Activated CD8-positive, alpha-beta T cell treated with anti-CD3 and anti-CD28 coated beads for 36 hours (primary cell): ENCODE results near the gene VPS11. TPM values are rescaled to one million over a fixed set of nuclear protein-coding genes. Genes with fewer than 3 reads are reported as not detected.

Source experiments
- ATAC-seq: fragments of 200-7000 bp; cut with Tn5 transposase; one replicate; pipeline ENCODE4 v1.10.0; 2021; ENCODE audit warnings: mild to moderate bottlenecking, moderate library complexity
- CTCF ChIA-PET: fragments of 350-600 bp; sonication (Branson Sonifier 250); formaldehyde crosslinking; loops from one replicate; lab custom pipeline; 2021; ENCODE audit warnings: antibody characterized with exemption; lab: Charles Lee
- POLR2A ChIA-PET: fragments of 350-600 bp; sonication (Branson Sonifier 250); formaldehyde crosslinking; loops from one replicate; lab custom pipeline; 2021; ENCODE audit warnings: antibody characterized with exemption; lab: Charles Lee
- DNase-seq: peaks from one replicate; pipeline ENCODE4 v3.0.0-alpha.2; 2020
- H3K27ac Mint-ChIP-seq: one replicate; pipeline ENCODE4 v1.8.0; 2021; ENCODE audit warnings: mild to moderate bottlenecking, mixed read lengths
- H3K27me3 Mint-ChIP-seq: one replicate; pipeline ENCODE4 v1.8.0; 2021; ENCODE audit warnings: mixed read lengths
- H3K36me3 Mint-ChIP-seq: one replicate; pipeline ENCODE4 v1.8.0; 2021; ENCODE audit warnings: low read depth, mixed read lengths
- H3K4me1 Mint-ChIP-seq: one replicate; pipeline ENCODE4 v1.8.0; 2021; ENCODE audit warnings: low read depth, mixed read lengths
- H3K4me3 Mint-ChIP-seq: one replicate; pipeline ENCODE4 v1.8.0; 2021; ENCODE audit warnings: mild to moderate bottlenecking, moderate library complexity, mixed read lengths
- H3K9me3 Mint-ChIP-seq: one replicate; pipeline ENCODE4 v1.8.0; 2021; ENCODE audit warnings: mixed read lengths
- CTCF ChIP-seq: fragments of 200-600 bp; IDR thresholded peaks from one replicate; pipeline ENCODE4 v1.8.0; 2022; ENCODE audit warnings: antibody characterized with exemption, mild to moderate bottlenecking
- intact Hi-C: fragments of 100-400 bp; cut with micrococcal nuclease; formaldehyde crosslinking; loops from one replicate; pipeline ENCODE4 v1.10.0; 2022
- total RNA-seq, 2 experiments: library from RNA; stranded (reverse); gene quantifications; one replicate each; pipeline ENCODE4 v1.2.3, GENCODE V29; 2021

Gene VPS11
- total RNA-seq, 2 experiments from 2014 or later: 17.1 to 17.2 TPM

GRCh38 chr11:119048644-119049043 is 19.0 kb upstream of the VPS11 start:
- intact Hi-C loops: no loop called here
- ChIA-PET CTCF (interaction anchor here (2.0 kb wide), 1 partner anchor 17 kb away, joined by 7 read pairs; the partner anchor contains the start of gene SLC37A4), POLR2A (interaction anchor here (0.6 to 2.0 kb wide), 5 partner anchors 8 to 65 kb away, joined by 3 to 10 read pairs (median 3); partner anchors contain the start of gene HYOU1)
- peaks cover 57% of the 10 kb centered on the region for H3K36me3 Mint-ChIP-seq
- no peak for ATAC-seq
- H3K27ac Mint-ChIP-seq: no peak overlapping the region
- no peaks in the 10 kb centered on the region for H3K9me3 Mint-ChIP-seq
- H3K4me3 Mint-ChIP-seq: no peak overlapping the region
- H3K4me1 Mint-ChIP-seq: peaks cover 21% of the 10 kb centered on the region
- no peak for DNase-seq
- TF ChIP-seq CTCF: no peak
- no peaks in the 10 kb centered on the region for H3K27me3 Mint-ChIP-seq

- intact Hi-C loops: no loop called here
- H3K27me3 Mint-ChIP-seq: no peaks in the 10 kb centered on the region
- CTCF ChIA-PET: interaction anchor here (2.0 kb wide), 1 partner anchor 18 kb away, joined by 7 read pairs; the partner anchor contains the start of gene SLC37A4
- TF ChIP-seq CTCF: no peak
- ATAC-seq (no peak), DNase-seq (no peak)
- POLR2A ChIA-PET: interaction anchor here (0.6 kb wide), 1 partner anchor 45 kb away, joined by 3 read pairs; no protein-coding TSS in a partner anchor
- no peaks in the 10 kb centered on the region for H3K9me3 Mint-ChIP-seq
- H3K4me1 Mint-ChIP-seq: peaks cover 21% of the 10 kb centered on the region
- H3K36me3 Mint-ChIP-seq: peaks cover 61% of the 10 kb centered on the region
- no peak overlapping the region for H3K4me3 Mint-ChIP-seq
- H3K27ac Mint-ChIP-seq: no peak overlapping the region
Measured at GRCh38 chr11:119049081-119049480, 18.5 kb upstream of the VPS11 start.

GRCh38 chr11:119051440-119052162 is 16.0 kb upstream of the VPS11 start:
- no peaks in the 10 kb centered on the region for H3K9me3 Mint-ChIP-seq
- no peak overlapping the region for H3K4me3 Mint-ChIP-seq
- intact Hi-C loops: no loop called here
- CTCF ChIA-PET: no interaction called here
- POLR2A ChIA-PET: interaction anchor here (0.6 to 1.9 kb wide), 7 partner anchors 9 to 1826 kb away, joined by 3 to 9 read pairs (median 3); partner anchors contain the start of gene SLC37A4
- DNase-seq (peak; percentile 34), ATAC-seq (peak; percentile 28)
- peak overlapping the region; percentile 55 for H3K27ac Mint-ChIP-seq
- H3K27me3 Mint-ChIP-seq: no peaks in the 10 kb centered on the region
- H3K4me1 Mint-ChIP-seq: peaks cover 37% of the 10 kb centered on the region
- peaks cover 73% of the 10 kb centered on the region for H3K36me3 Mint-ChIP-seq
- no peak for TF ChIP-seq CTCF

- Mint-ChIP-seq H3K36me3 (peaks cover 71% of the 10 kb centered on the region), H3K27me3 (no peaks in the 10 kb centered on the region), H3K9me3 (no peaks in the 10 kb centered on the region), H3K4me3 (no peak overlapping the region), H3K27ac (peak overlapping the region; percentile 41), H3K4me1 (peaks cover 37% of the 10 kb centered on the region)
- ChIA-PET CTCF (no interaction called here), POLR2A (interaction anchor here (1.1 to 1.9 kb wide), 4 partner anchors 8 to 42 kb away, joined by 3 to 9 read pairs (median 5); partner anchors contain the start of genes SLC37A4 and TRAPPC4)
- DNase-seq: no peak
- ATAC-seq: no peak
- no peak for TF ChIP-seq CTCF
- intact Hi-C loops: no loop called here
Measured at GRCh38 chr11:119052163-119052814, 15.3 kb upstream of the VPS11 start.
